HEK293 (cell line): ENCODE data around the gene EFCAB10.

ENCODE experiments used
- CTCF ChIA-PET: fragments of 350-600 bp; formaldehyde crosslinking; extraction: SDS; loops from one replicate; lab custom pipeline; 2021; ENCODE audit warnings: antibody characterized with exemption; lab: Yijun Ruan, JAX
- POLR2A ChIA-PET: fragments of 300-600 bp; formaldehyde crosslinking; extraction: SDS; loops from one replicate; lab custom pipeline; 2020; ENCODE audit warnings: antibody characterized with exemption, inconsistent platforms; lab: Yijun Ruan, JAX
- H3K27ac ChIP-seq: fragments of 200-500 bp; sonication (Bioruptor generic); 2 replicates; pipeline ENCODE4 v1.5.1; 2014; ENCODE audit warnings: low read depth, low read length, control low read depth, inconsistent platforms; ENCODE audit errors: extremely low read depth
- H3K36me3 ChIP-seq, 2 experiments: fragments of 200-500 bp in 1 of 2; sonication (Bioruptor generic) in 1 of 2; 1 replicate in 1 of 2; 2 replicates in 1 of 2; pipeline ENCODE4 v1.5.1; 2014 to 2017; ENCODE audit warnings: inconsistent platforms in 2 of 2, low read length in 2 of 2; ENCODE audit not compliant: control insufficient read depth in 2 of 2, insufficient read depth in 1 of 2
- H3K4me1 ChIP-seq: fragments of 200-500 bp; sonication (Bioruptor generic); 2 replicates; pipeline ENCODE4 v1.5.1; 2014; ENCODE audit warnings: mild to moderate bottlenecking, low read length, inconsistent platforms; ENCODE audit not compliant: control insufficient read depth, insufficient read depth
- H3K4me3 ChIP-seq: 2 replicates; pipeline ENCODE4 v1.5.1; 2011; ENCODE audit warnings: low read depth, mild to moderate bottlenecking, control low read depth, low read length, moderate library complexity
- H3K9me3 ChIP-seq: fragments of 200-500 bp; sonication (Bioruptor generic); 2 replicates; pipeline ENCODE4 v1.5.1; 2014; ENCODE audit warnings: low read depth, low read length, inconsistent platforms; ENCODE audit not compliant: control insufficient read depth, insufficient read depth
- AEBP2 ChIP-seq: fragments of 450-650 bp; formaldehyde crosslinking; IDR thresholded peaks from 2 replicates; pipeline ENCODE4 v1.5.1; 2016; ENCODE audit warnings: missing biosample characterization, missing genetic modification characterization, borderline replicate concordance
- HOXA7 ChIP-seq: sonication (generic); formaldehyde crosslinking; IDR thresholded peaks from 2 replicates; pipeline ENCODE4 v1.8.1; 2022; ENCODE audit warnings: missing genetic modification reagents, borderline replicate concordance
- SCRT2 ChIP-seq: fragments of 450-650 bp; formaldehyde crosslinking; IDR thresholded peaks from 2 replicates; pipeline ENCODE4 v1.5.1; 2016; ENCODE audit warnings: missing biosample characterization, missing genetic modification characterization
- SP7 ChIP-seq: fragments of 450-650 bp; formaldehyde crosslinking; IDR thresholded peaks from 2 replicates; pipeline ENCODE4 v1.5.1; 2016; ENCODE audit warnings: missing biosample characterization, missing genetic modification characterization
- ZBTB21 ChIP-seq: fragments of 450-650 bp; formaldehyde crosslinking; IDR thresholded peaks from 2 replicates; pipeline ENCODE4 v1.5.1; 2017; ENCODE audit warnings: missing biosample characterization, missing genetic modification characterization
- ZBTB48 ChIP-seq: fragments of 450-650 bp; formaldehyde crosslinking; IDR thresholded peaks from 2 replicates; pipeline ENCODE4 v1.5.1; 2016; ENCODE audit warnings: missing biosample characterization, missing genetic modification characterization
- ZEB2 ChIP-seq: fragments of 450-650 bp; formaldehyde crosslinking; IDR thresholded peaks from 2 replicates; pipeline ENCODE4 v1.5.1; 2016; ENCODE audit warnings: missing biosample characterization, missing genetic modification characterization
- ZFP37 ChIP-seq: fragments of 450-650 bp; formaldehyde crosslinking; IDR thresholded peaks from 2 replicates; pipeline ENCODE4 v1.5.1; 2016; ENCODE audit warnings: missing biosample characterization, missing genetic modification characterization
- ZIC2 ChIP-seq: fragments of 450-650 bp; formaldehyde crosslinking; IDR thresholded peaks from 2 replicates; pipeline ENCODE4 v1.5.1; 2016; ENCODE audit warnings: missing biosample characterization, missing genetic modification characterization
- ZNF146 ChIP-seq: fragments of 450-650 bp; formaldehyde crosslinking; IDR thresholded peaks from 2 replicates; pipeline ENCODE4 v1.5.1; 2016; ENCODE audit warnings: missing biosample characterization, missing genetic modification characterization
- ZNF174 ChIP-seq: fragments of 450-650 bp; formaldehyde crosslinking; IDR thresholded peaks from 2 replicates; pipeline ENCODE4 v1.5.0; 2017; ENCODE audit warnings: missing biosample characterization, mild to moderate bottlenecking, missing genetic modification characterization
- ZNF23 ChIP-seq: fragments of 450-650 bp; formaldehyde crosslinking; IDR thresholded peaks from 2 replicates; pipeline ENCODE4 v1.5.1; 2016; ENCODE audit warnings: missing biosample characterization, missing genetic modification characterization, borderline replicate concordance
- ZNF239 ChIP-seq: fragments of 450-650 bp; formaldehyde crosslinking; IDR thresholded peaks from 2 replicates; pipeline ENCODE4 v1.5.1; 2016; ENCODE audit warnings: missing biosample characterization, missing genetic modification characterization
- ZNF335 ChIP-seq: fragments of 450-650 bp; formaldehyde crosslinking; conservative IDR thresholded peaks from 2 replicates; pipeline ENCODE4 v1.5.1; 2016; ENCODE audit warnings: missing biosample characterization, missing genetic modification characterization
- ZNF398 ChIP-seq: fragments of 450-650 bp; formaldehyde crosslinking; IDR thresholded peaks from 2 replicates; pipeline ENCODE4 v1.5.1; 2017; ENCODE audit warnings: missing biosample characterization, missing genetic modification characterization
- ZNF555 ChIP-seq: fragments of 450-650 bp; formaldehyde crosslinking; conservative IDR thresholded peaks from 2 replicates; pipeline ENCODE4 v1.5.1; 2017; ENCODE audit warnings: missing biosample characterization, mild to moderate bottlenecking, missing genetic modification characterization, inconsistent platforms
- ZNF558 ChIP-seq: fragments of 450-650 bp; formaldehyde crosslinking; IDR thresholded peaks from 2 replicates; pipeline ENCODE4 v1.5.1; 2016; ENCODE audit warnings: missing biosample characterization, missing genetic modification characterization
- ZNF777 ChIP-seq: fragments of 450-650 bp; formaldehyde crosslinking; IDR thresholded peaks from 2 replicates; pipeline ENCODE4 v1.5.1; 2017; ENCODE audit warnings: missing biosample characterization, missing genetic modification characterization, borderline replicate concordance
- ZNF785 ChIP-seq: fragments of 450-650 bp; formaldehyde crosslinking; IDR thresholded peaks from 2 replicates; pipeline ENCODE4 v1.5.1; 2016; ENCODE audit warnings: missing biosample characterization, missing genetic modification characterization
- ZSCAN30 ChIP-seq: fragments of 450-650 bp; IDR thresholded peaks from 2 replicates; pipeline ENCODE4 v1.5.1; 2018; ENCODE audit warnings: missing biosample characterization, mild to moderate bottlenecking, missing genetic modification characterization, moderate library complexity
- ZXDB ChIP-seq: fragments of 450-650 bp; formaldehyde crosslinking; IDR thresholded peaks from 2 replicates; pipeline ENCODE4 v1.5.1; 2016; ENCODE audit warnings: missing biosample characterization, missing genetic modification characterization
- TF ChIP-seq, protein P1 (sequence below): fragments of 450-650 bp; IDR thresholded peaks from 2 replicates; pipeline ENCODE4 v1.5.1; 2018; ENCODE audit warnings: missing biosample characterization, mild to moderate bottlenecking, missing genetic modification characterization

EFCAB10 gene

DNA sequence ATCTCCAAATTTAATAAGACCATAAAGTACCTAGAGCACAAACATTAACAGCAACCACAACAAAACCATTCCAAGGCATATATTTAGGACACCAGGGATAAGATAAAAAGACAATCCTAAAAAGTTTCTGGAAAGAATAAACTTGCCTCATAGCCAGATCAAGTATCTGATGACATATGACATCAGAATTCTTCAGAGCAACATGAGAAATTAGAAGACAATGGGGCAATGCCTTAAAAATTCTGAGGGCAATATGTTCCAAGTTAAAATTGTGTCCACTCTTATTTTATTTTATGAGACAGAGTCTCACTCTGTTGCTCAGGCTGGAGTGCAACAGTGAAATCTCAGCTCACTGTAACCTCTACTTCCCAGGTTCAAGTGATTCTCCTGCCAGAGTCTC lies 2.8 kb downstream of the EFCAB10 start:
- ChIA-PET CTCF (no interaction called here), POLR2A (no interaction called here)
- Histone ChIP-seq H3K9me3 (no peaks in the 10 kb centered on the region), H3K4me1 (no peaks in the 10 kb centered on the region), H3K27ac (no peak overlapping the region), H3K36me3 (no peaks in the 10 kb centered on the region), H3K4me3 (no peak overlapping the region)
- TF ChIP-seq ZNF146 (tag by site-specific recombination) (no peak), ZNF335 (tag by site-specific recombination) (peak; percentile 58), ZNF785 (no peak), ZNF555 (tag by site-specific recombination) (no peak), ZBTB21 (tag by site-specific recombination) (0 out of 2 replicates have a peak, but pooled peaks have one; percentile 21), HOXA7 (no peak), ZNF777 (tag by site-specific recombination) (no peak)
- TF ChIP-seq, protein P1, sequence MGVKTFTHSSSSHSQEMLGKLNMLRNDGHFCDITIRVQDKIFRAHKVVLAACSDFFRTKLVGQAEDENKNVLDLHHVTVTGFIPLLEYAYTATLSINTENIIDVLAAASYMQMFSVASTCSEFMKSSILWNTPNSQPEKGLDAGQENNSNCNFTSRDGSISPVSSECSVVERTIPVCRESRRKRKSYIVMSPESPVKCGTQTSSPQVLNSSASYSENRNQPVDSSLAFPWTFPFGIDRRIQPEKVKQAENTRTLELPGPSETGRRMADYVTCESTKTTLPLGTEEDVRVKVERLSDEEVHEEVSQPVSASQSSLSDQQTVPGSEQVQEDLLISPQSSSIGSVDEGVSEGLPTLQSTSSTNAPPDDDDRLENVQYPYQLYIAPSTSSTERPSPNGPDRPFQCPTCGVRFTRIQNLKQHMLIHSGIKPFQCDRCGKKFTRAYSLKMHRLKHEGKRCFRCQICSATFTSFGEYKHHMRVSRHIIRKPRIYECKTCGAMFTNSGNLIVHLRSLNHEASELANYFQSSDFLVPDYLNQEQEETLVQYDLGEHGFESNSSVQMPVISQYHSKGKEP (tag by site-specific recombination), result no peak

- POLR2A ChIA-PET, result no interaction called here
- Histone ChIP-seq H3K4me3 (no peak overlapping the region), H3K4me1 (no peaks in the 10 kb centered on the region), H3K36me3 (no peaks in the 10 kb centered on the region; a peak in 1 of 3 replicates), H3K27ac (no peak overlapping the region), H3K9me3 (no peaks in the 10 kb centered on the region)
- CTCF ChIA-PET, result interaction anchor here (0.6 kb wide), 1 partner anchor 122 kb away, joined by 5 read pairs; no protein-coding TSS in a partner anchor
- no peak for TF ChIP-seq ZNF785
- TF ChIP-seq, protein P1 (tag by site-specific recombination), result no peak
- no peak for TF ChIP-seq ZFP37
- TF ChIP-seq ZNF174, result no peak
- TF ChIP-seq ZSCAN30, result no peak
- TF ChIP-seq AEBP2, result no peak
- TF ChIP-seq ZEB2 (tag by site-specific recombination), result no peak
- no peak for TF ChIP-seq ZNF23 (tag by site-specific recombination)
- TF ChIP-seq ZNF239 (tag by site-specific recombination), result no peak
- TF ChIP-seq SCRT2 (tag by site-specific recombination), result no peak
- no peak for TF ChIP-seq ZNF146 (tag by site-specific recombination)
- no peak for TF ChIP-seq ZNF398 (tag by site-specific recombination)
- no peak for TF ChIP-seq SP7 (tag by site-specific recombination)
- TF ChIP-seq ZIC2 (tag by site-specific recombination), result no peak
- no peak for TF ChIP-seq ZBTB48 (tag by site-specific recombination)
- no peak for TF ChIP-seq ZNF558 (tag by site-specific recombination)
- no peak for TF ChIP-seq ZXDB (tag by site-specific recombination)
Observed at GRCh38 chr7:105577251-105577650, 4.0 kb downstream of the EFCAB10 start.
